GM19455 (cell line): ENCODE measurements around the gene PAX8.
"Not testable (repeated sequence)": the region's sequence is repeated elsewhere in the genome, so short reads cannot be mapped to it uniquely, and the experiment has no call there.

Experiments
- ATAC-seq: cut with Tn5 transposase; IDR thresholded peaks from one replicate; pipeline ENCODE4 v1.9.1; 2021; ENCODE audit not compliant: unreplicated experiment

PAX8 gene

DNA sequence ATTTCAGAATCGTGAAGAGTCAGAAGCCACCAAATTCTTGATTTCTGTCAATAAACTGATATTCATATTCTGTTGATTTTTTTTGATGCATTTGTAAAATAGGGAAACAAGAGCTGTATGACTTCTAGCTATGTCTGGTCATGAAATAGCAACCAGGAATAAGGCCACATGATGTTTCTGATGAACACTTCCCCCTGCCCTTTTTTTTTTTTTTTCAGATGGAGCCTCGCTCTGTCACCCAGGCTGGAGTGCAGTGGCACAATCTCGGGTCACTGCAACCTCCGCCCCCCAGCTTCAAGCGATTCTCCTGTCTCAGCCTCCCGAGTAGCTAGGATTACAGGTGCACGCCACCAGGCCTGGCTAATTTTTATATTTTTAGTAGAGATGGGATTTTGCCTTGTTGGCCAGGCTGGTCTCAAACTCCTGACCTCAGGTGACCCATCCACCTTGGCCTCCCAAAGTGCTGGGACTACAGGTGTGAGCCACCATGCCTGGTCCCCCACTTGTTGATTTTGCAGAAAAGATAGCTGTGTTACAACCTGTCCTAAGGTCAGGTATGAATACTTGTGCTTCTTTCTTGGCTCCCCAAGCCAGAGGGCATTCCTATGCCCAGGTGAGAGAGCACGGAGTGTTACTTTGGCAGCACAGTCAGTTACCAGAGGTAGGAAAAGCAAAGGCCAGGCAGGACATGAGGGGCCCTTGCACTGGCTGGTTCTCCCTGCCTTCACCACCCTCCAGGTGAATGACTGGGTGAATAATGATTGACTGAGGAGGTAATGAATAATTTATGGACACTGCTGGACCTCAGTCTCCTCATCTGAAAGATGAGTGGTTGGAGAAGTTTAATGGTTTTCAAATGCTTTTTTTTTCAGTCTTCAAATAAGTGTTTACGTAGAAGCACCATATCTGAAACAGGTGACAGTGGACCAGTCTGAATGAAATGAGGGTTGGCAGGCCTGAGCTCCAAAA, 39.6 kb downstream of the PAX8 start:
- ATAC-seq: no peak

GRCh38 chr2:113237604-113238160, 41.0 kb downstream of the PAX8 start:
- no peak for ATAC-seq

DNA sequence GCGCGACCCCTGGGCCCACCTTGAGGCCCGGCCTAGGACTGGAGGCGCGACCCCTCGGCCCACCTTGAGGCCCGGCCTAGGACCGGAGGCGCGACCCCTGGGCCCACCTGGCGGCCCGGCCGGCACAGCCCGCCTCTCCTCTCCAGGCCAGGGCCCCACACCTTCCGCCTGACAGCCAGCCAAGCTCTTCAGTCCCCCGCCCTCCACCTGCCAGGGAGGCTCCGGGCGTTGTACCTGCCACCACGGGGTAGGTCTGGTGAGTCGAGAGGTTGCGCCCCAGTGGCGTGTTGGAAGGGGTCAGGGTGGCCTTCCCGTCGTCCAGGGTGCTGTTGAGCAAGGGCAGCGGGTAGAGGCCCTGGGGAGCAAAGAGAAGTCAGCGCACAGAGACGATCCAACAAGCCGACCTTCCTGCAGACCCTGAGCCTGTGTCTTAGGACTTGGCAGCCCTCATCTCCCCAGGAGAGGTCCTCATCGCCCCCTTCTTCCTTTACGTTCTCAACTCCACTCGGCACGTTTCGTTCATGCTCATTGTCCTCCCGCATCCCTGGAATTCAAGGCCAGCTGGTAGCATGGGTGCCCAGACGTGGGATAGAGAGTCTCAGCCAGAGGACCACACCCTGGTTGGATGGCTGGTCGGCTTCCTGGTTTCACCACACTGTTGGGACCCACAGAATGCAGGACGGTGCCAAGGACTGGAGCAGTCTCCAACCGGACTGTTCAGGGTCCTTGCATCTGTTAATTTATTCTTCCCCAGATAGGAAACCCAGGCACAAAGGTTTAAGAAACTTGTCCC, 42.2 kb downstream of the PAX8 start:
- no peak for ATAC-seq

- not testable (repeated sequence) for ATAC-seq
Measured at GRCh38 chr2:113235347-113236226, 43.1 kb downstream of the PAX8 start.

- ATAC-seq: no peak
Measured at GRCh38 chr2:113234721-113235346, 43.9 kb downstream of the PAX8 start.

- no peak for ATAC-seq
Measured at GRCh38 chr2:113233593-113234550, 44.8 kb downstream of the PAX8 start.

DNA sequence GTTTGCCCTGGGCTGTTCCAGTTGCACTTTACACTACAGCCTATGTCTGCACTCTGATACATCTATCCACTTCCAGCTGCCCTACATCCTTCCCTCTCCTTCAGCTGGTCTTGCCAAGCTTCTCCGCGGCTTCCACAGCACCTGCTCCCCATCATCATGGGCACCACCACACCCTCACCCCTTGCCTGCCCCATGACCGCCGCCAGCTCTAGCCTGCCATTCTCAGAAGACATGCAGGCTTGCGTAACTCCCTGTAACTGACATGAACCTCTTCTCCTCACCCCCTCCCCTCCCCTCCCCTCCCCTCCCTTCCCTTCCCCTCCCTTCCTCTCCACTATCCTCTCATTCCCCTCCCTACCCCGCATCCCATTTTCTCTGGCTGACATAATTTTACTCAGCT, 46.0 kb downstream of the PAX8 start:
- ATAC-seq: no peak

DNA sequence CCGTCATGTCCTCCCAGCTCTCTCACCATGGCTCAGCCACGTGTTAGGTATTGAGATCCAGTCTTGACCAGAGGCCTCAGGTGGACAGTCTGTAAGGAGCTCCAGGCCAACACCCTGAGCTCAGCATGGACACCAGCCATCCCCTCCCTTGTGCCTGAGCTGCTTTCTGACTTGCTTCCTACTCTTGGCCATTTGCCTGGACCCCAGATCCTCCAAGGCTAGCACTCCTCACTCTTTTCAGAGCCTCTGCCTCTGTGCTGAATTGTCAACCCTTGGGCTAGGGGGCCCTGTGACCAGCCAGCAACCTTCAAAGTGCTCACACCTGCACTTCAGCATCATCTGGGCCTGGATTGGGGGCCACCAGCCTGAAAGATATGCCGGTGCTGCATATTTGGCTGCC, 46.6 kb downstream of the PAX8 start:
- no peak for ATAC-seq

- ATAC-seq: no peak
Measured at GRCh38 chr2:113231064-113231463, 47.7 kb downstream of the PAX8 start.

DNA sequence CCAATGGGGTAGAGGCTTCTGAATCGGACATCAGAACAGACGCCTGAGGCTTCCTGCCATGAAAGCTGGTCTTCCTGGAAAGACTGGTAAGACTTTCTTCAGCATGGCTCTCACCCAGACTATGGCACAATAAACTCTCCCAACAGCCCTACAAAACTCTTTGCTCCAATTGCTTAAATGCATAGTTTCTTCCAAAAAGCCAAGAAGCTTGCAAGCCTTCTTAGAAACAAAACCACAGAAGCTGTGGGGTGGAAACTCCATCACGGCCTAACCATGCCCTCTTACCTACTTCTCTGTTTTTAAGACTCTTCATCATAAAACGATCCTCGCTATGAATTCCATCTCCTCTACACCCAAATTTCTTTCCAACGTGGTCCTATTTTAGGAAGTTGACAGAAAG, 48.2 kb downstream of the PAX8 start:
- no peak for ATAC-seq

- ATAC-seq: no peak
Measured at GRCh38 chr2:113229795-113230194, 48.9 kb downstream of the PAX8 start.

- no peak for ATAC-seq
Measured at GRCh38 chr2:113228991-113229716, 49.6 kb downstream of the PAX8 start.

GRCh38 chr2:113228351-113228750, 50.4 kb downstream of the PAX8 start:
- no peak for ATAC-seq

DNA sequence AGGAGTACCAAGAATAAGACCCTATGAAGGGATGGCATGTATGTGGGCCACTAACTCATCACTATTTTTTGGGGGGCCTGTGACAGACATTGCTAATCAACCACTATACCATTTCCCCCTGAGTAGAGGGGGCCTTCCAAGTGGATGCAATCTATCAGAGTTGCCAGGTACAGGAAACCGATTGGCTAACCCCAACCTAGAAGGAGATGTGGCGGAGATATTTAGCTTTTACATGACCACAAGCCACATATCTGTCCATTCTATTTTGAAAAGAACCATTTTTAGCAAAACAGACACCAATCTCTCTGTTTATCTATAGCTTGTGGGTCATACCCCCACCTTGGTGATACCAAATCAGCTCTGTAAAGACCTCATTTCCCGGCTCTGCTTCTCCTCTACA, 51.0 kb downstream of the PAX8 start:
- no peak for ATAC-seq

GRCh38 chr2:113227290-113227689, 51.4 kb downstream of the PAX8 start:
- no peak for ATAC-seq

- no peak for ATAC-seq
Measured at GRCh38 chr2:113226462-113226861, 52.3 kb downstream of the PAX8 start.

DNA sequence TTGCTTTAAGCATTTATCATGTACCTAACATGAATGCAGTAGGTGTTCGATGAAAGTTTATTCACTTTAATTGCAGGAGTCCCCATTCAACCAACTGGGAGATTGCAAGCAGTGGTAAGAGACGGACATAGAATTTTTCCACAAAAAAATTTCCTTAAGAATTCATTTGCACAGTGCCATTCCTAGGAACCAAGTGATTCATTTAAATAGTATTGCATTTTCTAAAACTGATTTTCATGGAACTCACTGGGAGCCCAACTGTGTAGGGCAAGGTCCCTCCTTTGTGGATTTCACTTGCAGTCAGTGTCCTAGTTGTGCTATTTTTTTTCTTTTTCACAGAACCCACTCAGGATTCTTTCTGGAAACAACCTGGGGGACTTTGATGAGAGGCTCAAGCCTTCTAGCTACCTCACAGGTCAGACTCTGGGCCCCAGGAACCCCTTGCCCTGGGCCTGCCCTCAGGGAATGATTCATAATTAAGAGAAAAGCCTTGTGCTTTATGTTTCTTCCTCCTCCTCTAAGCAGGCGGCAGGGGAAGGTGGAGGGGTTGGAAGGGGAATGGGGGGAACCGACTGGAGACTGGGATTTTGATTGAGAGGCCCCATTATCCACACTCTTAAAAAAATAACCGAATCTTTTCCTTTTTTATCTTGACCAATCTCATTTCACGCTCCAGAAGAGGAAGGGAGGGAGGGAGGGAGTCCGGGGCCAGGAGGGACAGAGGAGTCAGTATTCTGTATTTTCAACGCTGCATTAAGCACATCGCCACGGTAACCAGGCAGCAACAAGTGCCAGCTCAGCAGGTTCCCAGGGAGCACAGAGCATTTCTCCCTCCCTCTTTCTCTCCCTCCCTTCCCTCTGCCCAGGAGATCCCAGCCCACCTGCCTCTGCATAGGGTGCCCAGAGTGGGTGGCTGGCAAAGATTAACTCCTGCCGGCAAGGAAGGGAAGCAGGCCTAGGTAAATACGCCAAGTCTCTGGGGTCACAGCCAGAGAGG, 53.2 kb downstream of the PAX8 start:
- no peak for ATAC-seq
